CD4-positive, alpha-beta T cell (primary cell): ENCODE data around the gene USB1. TPM values are rescaled to one million over a fixed set of nuclear protein-coding genes. Genes with fewer than 3 reads are reported as not detected.

ENCODE experiments used
- ATAC-seq: fragments of 200-7000 bp; cut with Tn5 transposase; one replicate; pipeline ENCODE4 v1.10.0; 2022; ENCODE audit warnings: mild to moderate bottlenecking; ENCODE audit not compliant: poor library complexity
- CTCF ChIA-PET: fragments of 350-600 bp; sonication (Branson Sonifier 250); formaldehyde crosslinking; loops from one replicate; lab custom pipeline; 2021; ENCODE audit warnings: antibody characterized with exemption, inconsistent platforms; lab: Charles Lee
- POLR2A ChIA-PET: fragments of 350-600 bp; sonication (Branson Sonifier 250); formaldehyde crosslinking; loops from one replicate; lab custom pipeline; 2021; ENCODE audit warnings: antibody characterized with exemption, inconsistent platforms; lab: Charles Lee
- DNase-seq, 14 experiments: peaks; one replicate each; pipeline ENCODE4 v3.0.0-alpha.2; 2013 to 2020; ENCODE audit warnings: mixed read lengths in 2 of 14
- H3K27ac ChIP-seq, 2 donors: one replicate each; pipeline versions ENCODE4 v1.5.1 to v1.7.0; 2013; ENCODE audit warnings: low read length in 2 of 2, low read depth in 1 of 2, mild to moderate bottlenecking in 1 of 2
- H3K27me3 ChIP-seq, 2 experiments: 1 replicate in 1 of 2; 2 replicates in 1 of 2; pipeline versions ENCODE4 v1.6.1 to v1.7.0; 2013; ENCODE audit warnings: low read length in 2 of 2, control low read depth in 1 of 2, mild to moderate bottlenecking in 1 of 2, moderate library complexity in 1 of 2; ENCODE audit not compliant: insufficient read depth in 2 of 2, control insufficient read depth in 1 of 2
- H3K36me3 ChIP-seq: one replicate; pipeline ENCODE4 v1.6.1; 2013; ENCODE audit warnings: low read length, control low read depth; ENCODE audit not compliant: insufficient read depth
- H3K4me1 ChIP-seq: one replicate; pipeline ENCODE4 v1.6.1; 2013; ENCODE audit warnings: low read length, control low read depth; ENCODE audit not compliant: insufficient read depth
- H3K4me3 ChIP-seq: one replicate; pipeline ENCODE4 v1.5.1; 2013; ENCODE audit warnings: mild to moderate bottlenecking, low read length, moderate library complexity
- H3K9me3 ChIP-seq, 2 experiments: 1 replicate in 1 of 2; 2 replicates in 1 of 2; pipeline versions ENCODE4 v1.6.1 to v1.7.0; 2013; ENCODE audit warnings: low read length in 2 of 2, mild to moderate bottlenecking in 2 of 2, control low read depth in 1 of 2, moderate library complexity in 1 of 2; ENCODE audit not compliant: control insufficient read depth in 1 of 2, insufficient read depth in 1 of 2
- H3K27ac Mint-ChIP-seq: one replicate; pipeline ENCODE4 v1.8.0; 2020; ENCODE audit warnings: mixed read lengths
- H3K27me3 Mint-ChIP-seq: one replicate; pipeline ENCODE4 v1.8.0; 2021; ENCODE audit warnings: mixed read lengths
- H3K36me3 Mint-ChIP-seq: one replicate; pipeline ENCODE4 v1.8.0; 2021; ENCODE audit warnings: low read depth, mixed read lengths
- H3K4me1 Mint-ChIP-seq: one replicate; pipeline ENCODE4 v1.8.0; 2021; ENCODE audit warnings: low read depth, mixed read lengths
- H3K4me3 Mint-ChIP-seq: one replicate; pipeline ENCODE4 v1.8.0; 2020; ENCODE audit warnings: mild to moderate bottlenecking, mixed read lengths
- H3K9me3 Mint-ChIP-seq: one replicate; pipeline ENCODE4 v1.8.0; 2020; ENCODE audit warnings: mixed read lengths
- intact Hi-C, 2 experiments: fragments of 100-400 bp; cut with DNase I in 1 of 2; cut with micrococcal nuclease in 1 of 2; formaldehyde crosslinking; loops; one replicate each; pipeline versions ENCODE4 v1.15.1 to v1.9.0; 2023 to 2025; cut with DNase I, micrococcal nuclease
- total RNA-seq, 174 experiments: library from RNA in 2 of 174; stranded (reverse) in 2 of 174; gene quantifications; one replicate each; pipeline ENCODE4 v1.2.3 and lab custom pipeline; 2021 to 2026
- TF ChIP-seq, protein P1 (sequence below): fragments of 200-600 bp; IDR thresholded peaks from one replicate; pipeline ENCODE4 v1.8.0; 2022; ENCODE audit warnings: antibody characterized with exemption, mild to moderate bottlenecking

Gene USB1
- total RNA-seq, 2 experiments from 2014 or later: 22.4 to 25.7 TPM

DNA sequence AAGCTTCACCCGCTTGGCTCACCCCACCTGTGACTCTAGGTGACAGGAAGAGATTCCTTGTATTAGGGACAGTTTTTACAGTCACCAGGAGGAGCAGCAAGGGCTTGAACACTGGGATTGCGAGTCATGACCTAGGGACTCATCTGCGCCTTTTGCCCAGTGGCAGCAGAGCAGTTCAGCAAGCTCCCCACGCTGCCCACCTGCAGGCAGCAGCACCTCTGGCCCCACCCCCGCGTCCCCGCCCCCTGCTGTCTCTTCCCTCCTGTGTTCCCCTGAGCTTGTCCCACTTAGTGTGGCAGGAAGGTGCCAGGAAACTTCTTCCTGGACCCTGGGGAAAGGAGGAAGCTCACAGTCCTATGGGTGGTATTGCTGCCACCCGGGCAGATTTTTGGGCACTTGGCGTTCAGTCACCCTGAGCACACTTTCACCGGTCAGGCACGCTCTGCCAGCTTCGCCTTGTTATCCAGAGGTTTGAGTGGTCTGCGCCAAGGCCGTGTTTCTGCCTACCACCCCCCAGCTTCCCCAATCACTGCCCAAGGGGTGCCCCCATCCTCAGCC lies 33.0 kb downstream of the USB1 start:
- Histone ChIP-seq H3K4me1 (no peaks in the 10 kb centered on the region), H3K4me3 (no peak overlapping the region), H3K27ac (no peak overlapping the region), H3K9me3 (peaks cover 0 to 5% of the 10 kb centered on the region in 2 experiments), H3K36me3 (no peaks in the 10 kb centered on the region), H3K27me3 (no peaks in the 10 kb centered on the region)
- POLR2A ChIA-PET: no interaction called here
- ATAC-seq: no peak
- CTCF ChIA-PET: no interaction called here
- no peak for DNase-seq
- Mint-ChIP-seq H3K9me3 (no peaks in the 10 kb centered on the region), H3K27ac (no peak overlapping the region), H3K4me3 (no peak overlapping the region), H3K27me3 (no peaks in the 10 kb centered on the region), H3K36me3 (no peaks in the 10 kb centered on the region), H3K4me1 (no peaks in the 10 kb centered on the region)
- TF ChIP-seq, protein P1, sequence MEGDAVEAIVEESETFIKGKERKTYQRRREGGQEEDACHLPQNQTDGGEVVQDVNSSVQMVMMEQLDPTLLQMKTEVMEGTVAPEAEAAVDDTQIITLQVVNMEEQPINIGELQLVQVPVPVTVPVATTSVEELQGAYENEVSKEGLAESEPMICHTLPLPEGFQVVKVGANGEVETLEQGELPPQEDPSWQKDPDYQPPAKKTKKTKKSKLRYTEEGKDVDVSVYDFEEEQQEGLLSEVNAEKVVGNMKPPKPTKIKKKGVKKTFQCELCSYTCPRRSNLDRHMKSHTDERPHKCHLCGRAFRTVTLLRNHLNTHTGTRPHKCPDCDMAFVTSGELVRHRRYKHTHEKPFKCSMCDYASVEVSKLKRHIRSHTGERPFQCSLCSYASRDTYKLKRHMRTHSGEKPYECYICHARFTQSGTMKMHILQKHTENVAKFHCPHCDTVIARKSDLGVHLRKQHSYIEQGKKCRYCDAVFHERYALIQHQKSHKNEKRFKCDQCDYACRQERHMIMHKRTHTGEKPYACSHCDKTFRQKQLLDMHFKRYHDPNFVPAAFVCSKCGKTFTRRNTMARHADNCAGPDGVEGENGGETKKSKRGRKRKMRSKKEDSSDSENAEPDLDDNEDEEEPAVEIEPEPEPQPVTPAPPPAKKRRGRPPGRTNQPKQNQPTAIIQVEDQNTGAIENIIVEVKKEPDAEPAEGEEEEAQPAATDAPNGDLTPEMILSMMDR: no peak
- intact Hi-C loops: no loop called here

GRCh38 chr16:58034774-58035173 lies 33.6 kb downstream of the USB1 start:
- CTCF ChIA-PET: no interaction called here

DNA sequence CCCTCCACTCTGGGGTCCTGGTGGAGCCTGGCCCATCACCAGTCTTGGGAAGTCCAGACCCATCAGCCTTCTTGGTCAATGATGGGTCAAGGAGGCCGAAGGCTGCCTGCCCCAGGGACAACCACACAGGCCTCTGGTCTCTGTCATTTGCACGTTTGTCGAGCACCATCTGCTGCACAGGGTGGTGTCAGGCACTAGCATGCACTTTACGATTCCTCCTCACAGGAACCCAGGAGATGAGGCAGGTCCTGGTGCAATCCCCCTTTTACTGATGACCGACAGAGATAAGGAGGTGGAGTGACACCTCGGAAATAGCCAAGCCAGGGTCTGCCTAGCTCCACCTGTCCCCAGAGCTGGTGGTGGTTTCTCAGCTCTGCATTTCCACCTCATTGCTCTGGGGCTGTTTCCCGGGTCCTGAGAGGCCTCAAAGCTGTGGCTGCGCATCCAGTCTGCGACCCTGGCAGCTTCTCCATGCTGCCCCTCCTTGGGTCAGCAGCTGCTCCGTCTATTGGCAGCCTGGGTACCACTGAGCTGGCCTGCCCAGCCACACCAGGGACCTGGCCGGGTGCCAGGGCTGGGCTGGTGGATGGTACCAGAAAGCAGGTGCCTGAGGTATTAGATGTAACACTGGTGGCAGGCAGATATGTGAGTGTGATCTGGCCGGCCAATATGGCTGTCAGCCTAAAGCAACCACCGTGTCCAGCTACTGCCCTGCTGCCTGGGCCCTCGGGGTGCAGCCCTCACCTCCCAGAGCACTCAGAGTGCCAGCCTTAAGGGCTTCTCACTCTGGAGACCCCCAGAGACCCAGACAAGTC lies 34.4 kb downstream of the USB1 start:
- DNase-seq (no peak), ATAC-seq (no peak)
- no peaks in the 10 kb centered on the region for H3K9me3 Mint-ChIP-seq
- no peaks in the 10 kb centered on the region for H3K4me1 Mint-ChIP-seq
- H3K9me3 ChIP-seq: peaks cover 0 to 5% of the 10 kb centered on the region in 2 experiments
- H3K4me3 Mint-ChIP-seq: no peak overlapping the region
- TF ChIP-seq, protein P1: no peak
- no peak overlapping the region for H3K27ac Mint-ChIP-seq
- ChIA-PET CTCF (no interaction called here), POLR2A (no interaction called here)
- no peaks in the 10 kb centered on the region for H3K4me1 ChIP-seq
- no peaks in the 10 kb centered on the region for H3K27me3 Mint-ChIP-seq
- no peaks in the 10 kb centered on the region for H3K27me3 ChIP-seq
- intact Hi-C loops: no loop called here
- no peak overlapping the region for H3K27ac ChIP-seq
- no peak overlapping the region for H3K4me3 ChIP-seq
- H3K36me3 Mint-ChIP-seq: no peaks in the 10 kb centered on the region
- H3K36me3 ChIP-seq: no peaks in the 10 kb centered on the region

More at GRCh38 chr16:58034774-58035173, 33.6 kb downstream of the USB1 start:
- TF ChIP-seq, protein P1: no peak
- intact Hi-C loops: no loop called here
- Mint-ChIP-seq H3K4me3 (no peak overlapping the region), H3K27ac (no peak overlapping the region), H3K27me3 (no peaks in the 10 kb centered on the region), H3K9me3 (no peaks in the 10 kb centered on the region), H3K4me1 (no peaks in the 10 kb centered on the region), H3K36me3 (no peaks in the 10 kb centered on the region)
- POLR2A ChIA-PET: no interaction called here
- no peak overlapping the region for H3K27ac ChIP-seq
- H3K4me1 ChIP-seq: no peaks in the 10 kb centered on the region
- H3K4me3 ChIP-seq: no peak overlapping the region
- ATAC-seq (no peak), DNase-seq (no peak)
- H3K9me3 ChIP-seq: peaks cover 0 to 5% of the 10 kb centered on the region in 2 experiments
- no peaks in the 10 kb centered on the region for H3K36me3 ChIP-seq
- H3K27me3 ChIP-seq: no peaks in the 10 kb centered on the region
